ELR (cell line): ENCODE data around the gene IGSF22.

Experiments used
- DNase-seq: peaks from one replicate; pipeline ENCODE4 v3.0.0-alpha.2; 2015; ENCODE audit warnings: low read depth

The IGSF22 gene

GRCh38 chr11:18726040-18726439, at the start of gene IGSF22:
IGSF22 (minus strand) TSS chr11:18726188; CDS start chr11:18724236, 1,952 bp downstream.
- no peak for DNase-seq

- DNase-seq = no peak
Measured at GRCh38 chr11:18774801-18775200, 48.8 kb upstream of the IGSF22 start.

DNA sequence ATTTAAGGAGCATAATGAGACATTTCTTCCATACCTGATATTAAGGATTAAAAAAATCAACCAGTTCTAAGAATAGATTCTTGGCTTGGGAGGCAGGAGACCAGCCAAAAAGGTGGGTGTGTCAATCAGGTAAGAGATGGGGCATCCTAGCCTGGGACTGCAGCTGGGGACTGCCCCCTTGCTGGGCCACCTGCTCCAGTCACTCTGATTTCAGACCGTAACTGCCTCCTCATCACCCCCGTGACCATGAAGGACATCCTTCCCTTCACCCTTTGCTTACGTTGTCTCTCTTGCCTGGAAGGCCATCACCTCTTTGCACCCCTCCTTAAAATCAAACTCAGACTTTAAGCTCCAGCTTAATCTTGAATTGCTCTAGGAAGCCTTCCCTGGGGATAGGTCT, 47.7 kb upstream of the IGSF22 start:
- no peak for DNase-seq

DNA sequence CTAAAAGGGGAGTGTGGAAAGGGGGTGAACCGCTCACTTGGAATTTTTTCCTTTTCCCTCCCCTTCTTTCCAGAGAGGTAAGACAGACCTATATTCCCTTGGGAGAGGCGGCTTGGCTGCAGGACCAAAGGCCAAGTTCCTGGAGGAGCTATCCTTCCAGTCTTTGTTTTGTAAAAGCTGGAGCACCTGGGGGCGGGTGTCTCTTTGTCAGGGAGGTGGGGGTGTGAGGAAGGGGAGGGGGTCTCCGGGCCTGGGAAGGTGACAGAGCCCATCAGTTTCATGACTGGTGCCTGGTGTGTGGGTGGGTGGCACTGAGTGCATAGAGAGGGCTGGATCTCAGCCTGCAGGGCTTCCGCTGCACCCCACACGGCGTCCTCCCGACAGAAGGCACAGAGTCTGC, 47.1 kb upstream of the IGSF22 start:
- DNase-seq = no peak

GRCh38 chr11:18772211-18772610, 46.2 kb upstream of the IGSF22 start:
- DNase-seq = no peak

- no peak for DNase-seq
Measured at GRCh38 chr11:18771266-18772035, 45.5 kb upstream of the IGSF22 start.

- DNase-seq = no peak
Measured at GRCh38 chr11:18770479-18771125, 44.6 kb upstream of the IGSF22 start.

DNA sequence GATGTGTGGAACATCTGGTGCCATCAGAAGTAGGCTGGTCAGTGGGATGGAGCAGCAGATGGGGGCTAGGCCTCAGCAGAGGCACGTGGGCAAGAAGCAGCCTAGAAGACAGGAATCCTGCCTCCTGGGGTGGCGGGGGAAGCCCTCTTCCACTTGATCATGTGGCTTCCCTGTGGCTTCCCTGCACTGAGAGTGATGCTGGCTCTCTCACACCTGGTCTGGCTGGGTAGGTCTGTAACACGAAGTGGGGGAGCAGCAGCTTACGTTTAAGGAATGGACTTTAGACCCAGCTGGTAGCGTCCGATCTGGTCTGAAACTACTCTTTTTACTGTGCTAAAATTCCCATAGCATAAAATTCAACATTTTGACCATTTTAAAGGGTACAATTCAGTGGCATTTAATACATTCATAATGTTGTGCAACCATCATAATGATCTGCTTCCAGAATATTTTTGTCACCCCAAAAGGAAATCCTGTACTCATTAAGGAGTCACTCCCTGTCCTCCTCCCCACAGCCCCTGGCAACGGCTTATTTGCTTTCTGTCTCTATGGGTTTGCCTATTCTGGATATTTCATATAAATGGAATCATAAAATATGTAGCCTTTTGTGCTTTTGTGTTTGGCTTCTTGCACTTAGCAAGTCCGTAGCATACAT, 43.9 kb upstream of the IGSF22 start:
- DNase-seq = no peak

DNA sequence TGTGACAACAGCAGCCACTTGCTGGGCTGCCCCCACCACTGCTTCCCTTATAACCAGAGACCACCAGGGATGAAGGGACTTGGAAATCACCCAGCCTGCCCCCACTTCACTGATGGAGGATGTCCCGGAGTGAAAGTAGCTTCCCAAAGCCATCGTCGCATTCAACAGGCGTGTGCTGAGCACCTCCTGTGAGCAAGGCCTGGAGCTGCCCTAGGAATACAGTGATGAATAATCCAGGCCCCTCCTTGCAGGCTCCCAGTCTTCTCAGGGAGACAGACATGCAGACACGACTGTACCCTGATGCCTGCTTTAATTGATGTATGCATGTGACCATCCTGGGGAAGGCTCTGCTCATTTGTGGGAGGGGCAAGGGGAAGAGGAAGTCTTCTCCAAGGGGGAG, 43.0 kb upstream of the IGSF22 start:
- no peak for DNase-seq

GRCh38 chr11:18768472-18768901, 42.5 kb upstream of the IGSF22 start:
- no peak for DNase-seq

- DNase-seq = no peak
Measured at GRCh38 chr11:18766015-18766414, 40.0 kb upstream of the IGSF22 start.

DNA sequence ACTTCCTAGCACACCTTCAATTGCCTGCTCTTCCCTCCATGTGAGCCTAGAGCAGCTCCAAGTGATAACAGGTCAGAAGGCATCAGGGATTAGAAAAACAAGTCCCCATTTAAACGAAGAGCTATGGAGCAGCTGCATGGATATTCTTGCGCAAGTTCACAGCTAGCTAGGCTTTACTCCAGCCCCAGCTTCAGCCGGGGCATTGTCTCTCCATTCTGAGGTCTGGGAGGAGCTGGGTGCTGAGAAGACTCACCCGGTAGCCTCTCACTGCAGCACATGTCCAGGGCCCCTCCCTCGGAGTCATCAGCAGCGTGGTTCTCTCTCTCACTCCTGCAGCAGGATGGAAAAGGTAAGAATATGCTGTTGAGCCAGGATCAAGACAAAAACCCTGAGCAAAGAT, 39.6 kb upstream of the IGSF22 start:
- no peak for DNase-seq

DNA sequence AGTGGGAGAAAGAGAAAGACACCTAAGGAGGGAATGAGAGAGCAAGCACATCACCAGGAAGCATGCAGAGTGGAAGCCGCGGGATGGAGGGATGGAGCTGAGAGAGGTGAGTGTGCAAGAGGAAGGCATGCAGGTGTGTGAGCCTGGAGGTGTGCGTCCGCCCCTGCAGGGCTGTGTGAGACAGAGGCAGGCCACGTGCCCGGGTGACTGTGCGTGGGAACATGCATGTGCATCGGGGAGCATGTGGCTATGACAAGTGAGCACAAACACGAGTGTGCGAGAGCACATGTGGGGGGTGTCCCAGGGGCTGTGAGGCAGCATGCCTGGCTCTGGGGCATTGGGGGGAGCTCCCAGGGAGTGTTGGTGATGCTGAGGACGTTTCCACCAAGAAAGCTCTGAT, 35.8 kb upstream of the IGSF22 start:
- no peak for DNase-seq

DNA sequence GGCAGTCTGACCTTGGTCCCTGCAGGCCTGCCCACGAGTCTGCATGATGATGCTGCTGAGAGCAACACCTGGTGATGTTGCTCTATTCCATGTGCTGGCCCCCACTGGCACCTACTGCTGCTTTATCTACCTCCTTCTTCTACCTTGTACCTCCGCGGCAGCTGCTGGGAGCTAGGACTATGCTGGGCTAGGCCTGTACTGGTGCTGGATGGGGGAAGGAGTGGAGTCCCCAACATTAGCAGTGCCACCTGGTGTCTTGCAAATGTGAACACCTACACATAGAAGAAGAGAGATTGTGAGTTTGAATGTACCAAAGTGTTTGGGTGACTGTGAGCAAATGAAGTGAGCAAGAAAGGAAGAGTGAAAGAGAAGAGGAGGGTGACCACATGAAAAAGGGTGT, 35.2 kb upstream of the IGSF22 start:
- no peak for DNase-seq

- DNase-seq = no peak
Measured at GRCh38 chr11:18757811-18758210, 31.8 kb upstream of the IGSF22 start.

DNA sequence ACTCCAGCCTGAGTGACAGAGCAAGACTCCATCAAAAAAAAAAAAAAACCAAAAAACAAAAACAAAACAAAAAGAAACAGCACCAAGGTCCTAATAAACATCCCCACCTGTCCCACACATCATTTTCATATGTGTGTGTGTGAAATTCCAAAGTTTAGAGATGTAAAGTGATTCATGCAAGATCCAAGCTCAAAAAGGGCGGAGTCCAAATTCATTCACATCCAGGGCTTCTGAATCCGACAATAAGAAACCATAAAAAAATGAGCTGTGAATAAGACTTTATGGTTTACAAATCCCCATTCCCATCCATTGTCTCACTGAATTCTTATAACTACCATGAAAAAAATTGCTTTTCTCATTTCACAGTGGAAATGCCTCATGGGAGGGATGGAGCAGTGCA, 30.9 kb upstream of the IGSF22 start:
- peak; percentile 27 for DNase-seq

DNA sequence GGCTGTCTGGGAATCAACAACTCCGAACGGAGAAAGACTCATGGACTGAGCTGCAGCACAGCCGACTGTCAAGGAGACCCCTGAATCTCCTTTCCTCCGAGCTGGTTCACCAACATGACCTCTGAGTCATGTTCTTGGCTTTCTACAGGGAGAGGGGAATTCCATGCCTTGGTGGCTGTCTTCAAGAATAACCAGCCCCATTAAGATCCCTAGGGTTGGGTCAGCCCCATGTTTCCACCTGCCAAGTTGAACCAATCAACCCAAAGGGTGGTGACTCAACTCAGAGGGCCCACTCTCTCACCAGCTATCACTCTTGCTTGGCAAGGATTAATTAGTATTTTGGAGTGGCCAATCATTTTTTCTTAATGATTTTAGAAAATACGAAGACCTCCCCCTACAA, 28.3 kb upstream of the IGSF22 start:
- DNase-seq = peak; percentile 53

DNA sequence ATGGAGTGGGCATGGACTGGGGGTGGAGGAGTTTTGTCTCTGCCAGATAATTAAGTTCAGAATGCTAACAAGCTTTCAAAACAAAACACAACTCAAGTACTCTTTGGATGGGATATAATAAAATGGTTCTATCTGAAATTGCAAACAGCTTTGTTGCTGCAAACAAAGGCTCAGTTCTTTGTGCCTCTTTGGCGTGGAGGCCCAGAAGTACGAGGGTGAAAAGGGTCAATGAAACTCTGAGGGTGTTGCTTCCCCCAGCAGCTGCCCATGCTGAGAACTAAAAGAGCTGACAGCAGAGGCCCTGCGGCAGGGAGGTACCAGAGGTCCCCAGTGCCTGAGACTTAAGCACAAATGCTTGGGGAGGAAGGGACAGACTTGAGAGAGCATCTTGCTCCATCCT, 26.5 kb upstream of the IGSF22 start:
- no peak for DNase-seq

DNA sequence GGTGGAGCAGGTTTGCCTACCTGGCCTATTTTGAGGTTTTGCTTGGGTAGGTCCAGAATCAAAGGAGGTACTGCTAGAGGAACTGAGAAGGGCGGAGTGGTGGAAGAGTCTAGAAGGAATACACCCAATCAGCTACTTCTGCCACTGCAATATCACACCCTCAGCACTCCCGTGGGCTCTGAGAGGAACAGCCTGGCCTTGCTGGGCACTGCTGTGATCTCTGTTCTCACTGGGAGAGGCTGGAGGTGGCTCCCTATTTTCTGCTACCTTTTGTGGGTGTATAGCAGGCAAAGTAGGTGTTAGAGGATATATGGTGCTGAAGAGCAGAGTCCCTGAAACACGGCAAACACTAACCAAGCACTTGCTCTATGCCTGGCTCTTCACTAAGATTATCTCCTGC, 25.0 kb upstream of the IGSF22 start:
- no peak for DNase-seq

DNA sequence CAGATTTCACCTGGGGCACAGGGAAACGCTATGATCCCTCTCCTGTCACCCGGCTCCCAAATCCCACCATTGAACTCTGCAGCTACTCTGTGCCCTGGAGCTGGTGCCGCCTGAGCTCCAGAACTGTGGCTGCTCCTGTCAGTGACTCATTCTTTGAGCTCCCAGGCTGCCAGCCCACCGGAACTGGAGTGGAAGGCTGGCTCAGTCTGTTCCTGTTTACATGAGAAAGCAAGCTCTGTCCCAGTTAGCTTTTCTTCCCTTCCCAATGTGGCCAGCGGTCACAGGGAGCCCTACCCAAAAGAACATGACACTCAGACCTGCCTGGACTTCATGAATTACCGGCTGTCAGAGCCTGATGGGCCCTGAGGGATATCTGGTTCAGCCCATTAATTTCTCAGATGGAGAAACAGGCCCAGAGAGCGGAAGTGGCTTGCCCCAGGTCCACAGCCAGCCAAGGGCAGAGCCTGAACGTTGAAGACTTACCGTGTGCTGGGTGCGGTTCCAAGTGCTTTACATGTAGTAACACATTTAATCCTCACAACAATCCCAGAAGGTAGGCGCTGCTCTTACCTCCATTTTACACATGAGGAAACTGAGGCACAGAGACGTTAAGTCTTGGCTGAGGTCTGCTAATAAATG, 23.8 kb upstream of the IGSF22 start:
- peak; percentile 86 for DNase-seq

DNA sequence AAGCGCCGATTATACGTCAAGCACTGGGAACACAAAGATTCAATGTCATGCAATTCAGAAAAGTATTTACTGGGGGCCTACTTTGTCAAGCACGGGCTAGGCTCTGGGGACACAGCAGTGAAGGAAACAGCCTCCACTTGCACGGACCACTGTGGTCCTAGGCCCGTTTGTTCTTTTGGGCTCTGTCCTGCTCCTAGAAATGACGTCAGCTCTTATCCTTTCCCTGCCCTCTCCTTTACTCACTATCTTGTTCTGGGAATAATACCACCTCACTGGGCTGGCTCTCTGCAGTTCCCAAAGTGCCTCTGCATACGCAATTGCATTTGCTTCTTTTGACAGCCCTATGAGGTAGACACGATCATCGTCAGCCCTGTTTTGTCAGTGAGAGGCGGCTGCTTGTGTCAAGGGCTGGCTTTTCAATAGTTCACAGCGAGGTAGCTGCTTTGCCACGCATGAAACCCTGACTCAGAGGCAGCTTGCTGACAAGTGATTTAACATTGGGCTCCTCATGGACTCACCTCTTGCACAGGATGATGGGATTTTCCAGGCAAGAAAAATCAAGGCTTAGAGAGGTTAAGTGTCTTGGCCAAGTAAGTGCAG, 22.9 kb upstream of the IGSF22 start:
- peak; percentile 13 for DNase-seq

GRCh38 chr11:18745251-18745650, 19.3 kb upstream of the IGSF22 start:
- DNase-seq = no peak
